CD4-positive, alpha-beta T cell treated with Interleukin-2 at 100 ng/mL for 4 hours (primary cell): ENCODE measurements around the gene MYH11.
"Not testable (repeated sequence)": the region's sequence is repeated elsewhere in the genome, so short reads cannot be mapped to it uniquely, and the experiment has no call there.

Source experiments
- DNase-seq: peaks from one replicate; pipeline ENCODE4 v3.0.0-alpha.2; 2020; ENCODE audit warnings: low spot score

The MYH11 gene

DNA sequence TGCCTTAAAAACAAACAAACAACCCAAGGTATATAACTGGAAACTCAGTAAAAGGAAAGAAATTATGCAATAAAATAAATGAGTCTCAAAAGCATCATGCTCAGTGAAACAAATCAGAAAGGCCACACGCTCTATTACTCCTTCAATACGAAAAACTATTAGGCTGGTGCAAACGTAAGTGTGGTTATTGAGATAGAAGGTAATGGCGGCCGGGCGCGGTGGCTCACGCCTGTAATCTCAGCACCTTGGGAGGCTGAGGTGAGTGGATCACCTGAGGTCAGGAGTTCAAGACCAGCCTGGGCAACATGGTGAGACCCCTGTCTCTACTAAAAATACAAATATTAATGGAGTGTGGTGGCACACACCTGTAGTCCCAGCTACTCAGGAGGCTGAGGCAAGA lies 17.6 kb downstream of the MYH11 start:
- DNase-seq, result not testable (repeated sequence)

DNA sequence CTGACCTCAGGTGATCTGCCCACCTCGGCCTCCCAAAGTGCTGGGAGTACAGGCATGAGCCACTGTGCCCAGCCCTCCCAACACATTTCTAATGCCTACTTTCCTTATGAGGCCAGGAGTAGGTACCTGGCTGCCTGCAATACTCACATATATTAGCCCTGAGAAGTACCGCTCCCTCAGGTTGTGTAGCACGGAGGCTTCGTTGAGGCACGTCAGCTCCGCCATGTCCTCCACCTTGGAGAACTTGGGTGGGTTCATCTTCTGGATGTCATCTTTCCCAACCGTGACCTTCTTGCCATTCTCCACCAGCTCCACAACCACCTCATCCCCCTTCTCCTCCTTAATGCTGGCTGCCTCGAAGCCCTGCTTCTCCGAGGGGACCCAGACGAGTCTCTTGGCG lies 19.1 kb downstream of the MYH11 start:
- no peak for DNase-seq

DNA sequence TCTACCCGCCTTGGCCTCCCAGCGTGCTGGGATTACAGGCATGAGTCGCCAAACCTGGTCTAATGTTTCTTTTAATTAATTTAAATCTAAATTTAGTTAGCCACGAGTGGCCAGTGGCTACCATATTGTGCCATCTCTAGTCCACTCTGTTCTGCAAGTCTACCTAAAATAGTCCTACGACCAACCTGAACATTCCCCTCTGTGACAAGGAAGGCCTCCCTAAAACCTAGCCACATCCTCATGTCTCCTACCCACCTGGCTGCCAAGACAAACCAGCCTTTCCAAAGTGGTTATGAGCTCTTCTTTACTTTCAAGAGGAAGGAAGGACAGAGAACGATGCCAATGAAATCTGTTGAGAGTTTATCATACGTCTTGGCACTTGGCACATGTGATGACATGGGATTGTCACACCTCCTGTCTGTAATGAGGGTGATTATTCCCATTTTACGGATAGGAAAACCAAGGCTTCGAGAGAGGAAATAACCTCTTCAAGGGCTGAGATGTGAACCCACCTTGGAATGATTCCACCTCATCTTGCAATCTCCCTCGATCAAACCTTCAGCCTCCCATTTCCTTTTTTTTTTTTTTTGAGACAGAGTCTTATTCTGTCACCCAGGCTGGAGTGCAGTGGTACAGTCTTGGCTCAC lies 19.7 kb downstream of the MYH11 start:
- DNase-seq, result no peak

DNA sequence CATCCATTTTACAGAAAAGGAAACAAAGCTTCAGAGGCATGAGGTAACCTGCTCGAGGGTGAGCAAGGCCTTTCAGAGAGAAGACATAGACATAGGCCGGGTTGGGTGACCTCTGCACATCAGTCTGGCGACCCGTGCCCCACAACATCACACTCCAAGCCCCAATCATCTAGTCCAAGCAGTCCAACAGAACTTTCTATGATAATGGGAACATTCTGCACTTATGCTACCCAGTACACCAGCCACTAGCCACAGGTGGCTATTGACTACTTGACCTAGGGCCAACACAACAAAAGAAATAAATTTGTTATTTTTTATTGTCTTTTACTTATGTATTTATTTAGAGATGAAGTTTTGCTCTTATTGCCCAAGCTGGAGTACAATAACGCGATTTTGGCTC lies 20.8 kb downstream of the MYH11 start:
- no peak for DNase-seq

DNA sequence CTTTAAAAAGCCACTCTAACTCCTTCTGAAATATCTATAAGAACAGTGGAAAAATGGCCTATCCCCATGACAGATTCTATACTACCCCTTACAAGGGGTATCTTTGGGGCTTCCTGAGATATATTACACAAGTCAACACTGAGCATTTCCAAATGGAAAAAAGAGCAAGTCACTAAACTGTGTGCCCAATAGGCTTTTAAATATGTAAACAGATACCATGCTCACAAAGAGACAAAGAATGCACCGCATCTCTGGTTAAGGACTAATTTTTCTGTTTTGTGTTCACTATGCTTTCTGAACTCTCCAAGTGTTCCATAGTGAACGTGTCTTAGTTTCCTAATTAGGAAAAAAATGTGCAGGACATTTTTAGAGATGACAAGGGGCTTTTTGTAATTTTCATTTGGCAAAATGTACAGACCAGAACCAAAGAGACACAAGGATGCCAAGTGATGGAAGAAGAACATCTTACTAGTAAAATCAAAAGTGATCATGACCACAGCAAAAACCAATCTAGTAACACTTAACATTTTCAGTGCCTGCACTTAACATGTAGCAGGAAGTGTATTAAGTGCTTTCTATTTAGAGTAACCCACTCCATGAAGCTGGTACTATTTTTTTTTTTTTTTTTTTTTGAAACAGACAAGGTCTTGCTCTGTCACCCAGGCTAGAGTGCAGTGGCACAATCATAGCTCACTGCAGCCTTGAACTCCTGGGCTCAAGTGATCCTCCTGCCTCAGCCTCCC lies 21.5 kb downstream of the MYH11 start:
- DNase-seq, result no peak

DNA sequence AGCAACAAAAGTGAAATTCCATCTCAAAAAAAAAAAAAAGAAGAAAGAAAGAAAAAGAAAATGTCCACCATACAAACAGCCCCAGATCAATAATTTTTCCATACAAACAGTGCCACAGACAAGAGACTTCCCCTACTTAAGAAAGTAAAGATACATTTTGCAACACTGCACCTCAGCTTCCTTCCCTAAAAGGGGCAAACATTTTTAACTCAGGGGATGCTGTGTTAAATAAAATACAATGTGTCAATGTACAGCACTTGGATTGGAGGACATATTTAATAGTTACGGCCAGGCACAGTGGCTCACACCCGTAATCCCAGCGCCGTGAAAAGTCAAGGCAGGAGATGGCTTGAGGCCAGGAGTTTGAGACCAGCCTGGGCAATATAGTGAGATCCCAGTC lies 22.3 kb downstream of the MYH11 start:
- DNase-seq, result no peak

DNA sequence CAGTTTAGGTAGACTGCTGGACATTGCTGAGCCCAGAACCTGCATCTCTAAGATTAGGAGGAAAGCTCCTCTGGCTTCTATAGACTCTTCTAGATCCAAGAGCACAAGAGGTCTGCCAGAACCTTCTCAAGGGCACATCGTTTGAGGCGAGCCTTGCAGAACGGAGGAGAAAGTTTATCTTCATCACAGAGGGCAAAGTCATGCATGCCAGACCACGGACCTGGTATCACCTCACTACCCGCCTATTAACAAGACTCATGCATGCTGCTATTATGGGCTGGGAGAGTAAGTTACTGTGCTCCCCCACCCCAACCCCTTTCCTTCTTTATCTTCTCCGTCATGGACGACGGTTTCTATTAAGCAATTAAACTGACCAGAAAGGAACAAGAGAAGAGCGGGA lies 23.3 kb downstream of the MYH11 start:
- no peak for DNase-seq

DNA sequence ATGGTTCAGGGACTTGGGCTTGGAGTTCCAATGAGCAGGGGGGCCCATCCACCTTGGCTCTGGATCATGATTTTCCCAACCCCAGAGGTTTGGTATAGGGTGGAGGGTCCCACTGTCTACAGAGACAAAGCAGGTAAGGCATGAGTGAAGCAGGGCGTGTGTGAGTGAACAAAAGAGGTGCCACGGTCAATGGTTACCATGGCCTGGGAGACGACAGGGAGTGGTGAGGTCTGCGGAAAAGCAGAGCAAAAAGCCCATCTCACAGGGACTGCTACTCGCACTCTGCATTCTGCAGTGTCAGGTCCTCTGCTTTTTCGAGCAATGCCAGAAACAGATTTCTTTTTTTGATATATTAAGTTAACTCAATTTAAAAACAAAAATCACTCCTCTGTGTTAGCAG lies 24.6 kb downstream of the MYH11 start:
- DNase-seq, result no peak

DNA sequence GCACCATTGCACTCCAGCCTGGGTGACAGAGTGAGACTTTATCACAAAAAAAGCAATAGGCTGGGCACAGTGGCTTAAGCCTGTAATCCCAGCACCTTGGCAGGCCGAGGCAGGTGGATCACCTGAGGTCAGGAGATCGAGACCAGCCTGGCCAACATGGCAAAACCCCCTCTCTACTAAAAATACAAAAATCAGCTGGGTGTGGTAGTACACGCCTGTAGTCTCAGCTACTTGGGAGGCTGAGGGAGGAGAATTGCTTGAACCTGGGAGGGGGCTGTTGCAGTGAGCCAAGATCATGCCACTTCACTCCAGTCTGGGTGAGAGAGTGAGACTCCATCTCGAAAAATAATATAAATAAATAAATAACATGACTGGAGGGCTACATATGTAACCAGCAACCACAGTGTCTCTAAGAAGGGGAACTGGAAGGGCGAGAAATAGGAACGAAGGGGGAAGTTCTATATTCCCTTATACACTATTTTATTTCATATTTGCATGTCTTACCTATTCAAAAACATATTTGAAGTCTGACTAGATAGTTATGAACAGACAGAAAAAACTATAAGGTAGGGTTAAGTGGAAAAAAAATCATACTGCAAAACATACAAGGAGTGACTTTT lies 25.9 kb downstream of the MYH11 start:
- DNase-seq, result no peak

DNA sequence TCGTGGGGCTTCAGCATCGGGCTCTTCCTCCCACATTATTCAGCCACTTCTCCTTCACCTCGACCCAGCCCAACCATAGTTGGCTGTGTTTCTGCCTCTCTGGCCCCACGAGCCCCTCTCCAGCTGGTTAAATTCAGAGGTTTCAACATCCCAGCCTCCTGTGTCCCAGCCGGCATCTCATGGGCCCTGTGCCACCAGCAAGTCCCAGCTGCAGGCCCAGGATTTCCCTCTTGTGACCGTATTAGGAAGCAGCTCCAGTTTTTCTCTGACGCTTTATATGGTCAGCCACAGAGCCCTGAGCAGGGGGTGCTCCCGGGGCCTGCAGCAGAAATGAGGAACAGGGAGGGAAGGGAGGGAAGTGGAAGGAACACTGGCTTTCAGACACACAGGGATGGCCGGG lies 27.4 kb downstream of the MYH11 start:
- DNase-seq, result no peak

DNA sequence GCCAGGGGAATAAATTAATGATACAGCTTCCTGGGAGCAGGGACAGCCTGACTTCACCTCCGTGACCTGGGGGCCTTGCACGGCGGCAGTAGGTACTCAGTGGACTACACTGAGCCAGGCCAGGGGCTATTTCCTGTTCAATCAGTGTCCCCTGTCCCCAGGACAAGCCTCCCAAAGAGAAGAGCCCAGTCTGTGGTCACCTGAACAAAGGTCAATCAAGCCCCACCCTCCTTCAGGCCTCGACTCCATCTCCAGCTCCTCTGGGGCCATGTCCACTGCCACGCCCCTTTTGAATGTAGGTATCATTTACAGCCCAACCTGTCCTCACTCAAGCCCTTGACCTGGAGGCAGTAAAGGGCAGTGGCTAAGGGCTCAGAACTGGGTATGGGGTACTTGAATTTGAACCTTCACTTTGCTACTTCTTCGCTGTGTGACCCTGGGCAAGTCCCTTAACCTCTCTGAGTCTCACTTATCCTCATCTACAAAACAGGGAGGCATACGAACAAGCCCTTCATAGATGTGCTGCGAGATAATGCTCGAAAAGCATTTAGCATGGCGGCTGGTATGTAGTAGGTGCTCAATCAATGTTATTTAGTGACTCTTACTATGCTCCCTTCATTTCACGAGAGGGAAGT lies 29.0 kb downstream of the MYH11 start:
- no peak for DNase-seq

DNA sequence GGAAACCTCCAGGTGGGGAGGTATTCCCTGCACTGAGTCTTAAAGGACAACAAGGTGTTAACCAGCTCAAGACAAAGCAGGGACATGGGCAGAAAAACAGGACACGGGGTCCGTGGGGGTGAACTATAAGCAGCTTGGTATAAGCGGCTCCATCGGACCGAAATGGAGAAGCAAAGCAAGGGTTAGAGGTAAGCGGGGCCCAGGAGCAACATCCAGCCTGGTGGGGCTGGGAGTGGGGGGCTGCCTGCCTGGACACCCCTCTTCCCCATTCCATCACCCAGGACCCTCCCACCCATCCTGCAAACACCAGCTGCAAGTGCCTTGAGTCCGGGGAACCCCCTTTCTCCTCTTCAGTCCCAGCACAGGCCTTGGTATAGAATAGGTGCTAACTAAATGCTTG lies 29.5 kb downstream of the MYH11 start:
- no peak for DNase-seq

DNA sequence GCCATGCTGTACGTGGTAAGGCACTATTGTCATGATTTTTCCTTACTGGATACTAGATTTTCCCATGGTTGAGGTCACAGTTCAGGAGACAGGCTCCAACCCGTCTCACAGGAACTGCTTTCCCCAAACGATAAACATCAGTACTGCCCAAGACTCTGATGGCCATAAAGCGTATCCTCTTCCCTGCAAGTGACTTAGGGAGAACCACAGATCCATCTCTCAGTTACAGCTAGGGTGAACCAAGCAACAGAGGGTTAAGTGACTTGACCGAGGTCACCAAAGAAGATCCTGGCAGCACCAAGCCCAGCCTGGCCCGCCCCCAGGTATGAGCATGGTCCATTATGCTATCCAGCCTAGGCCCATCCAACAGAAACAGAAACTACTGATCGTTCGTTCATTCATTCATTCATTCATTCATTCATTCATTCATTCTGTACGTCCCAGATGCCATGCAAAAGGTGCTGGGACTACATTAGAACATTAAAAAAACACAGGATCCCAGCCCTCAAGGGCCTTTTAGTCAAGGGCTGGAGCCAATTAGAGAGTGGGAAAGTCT lies 31.0 kb downstream of the MYH11 start:
- no peak for DNase-seq

DNA sequence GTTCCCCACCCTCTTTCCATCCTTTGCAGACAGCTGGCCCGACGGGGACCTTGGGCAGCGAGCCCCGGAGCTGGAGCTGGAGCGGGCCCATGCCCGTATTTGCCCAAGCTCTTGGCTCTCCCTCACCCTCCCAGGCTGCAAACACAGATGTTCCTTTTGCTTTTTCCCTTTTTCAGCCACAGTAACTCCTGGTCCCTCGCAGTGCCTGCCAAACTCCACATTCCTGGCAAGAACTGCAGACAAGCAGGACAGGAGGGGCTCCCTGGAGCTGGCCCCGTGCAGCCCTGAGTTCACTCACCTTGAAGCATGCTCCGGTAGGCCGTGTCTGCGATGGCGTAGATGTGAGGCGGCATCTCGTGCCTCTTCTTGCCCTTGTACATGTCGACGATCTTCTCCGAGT lies 33.9 kb downstream of the MYH11 start:
- DNase-seq, result no peak

DNA sequence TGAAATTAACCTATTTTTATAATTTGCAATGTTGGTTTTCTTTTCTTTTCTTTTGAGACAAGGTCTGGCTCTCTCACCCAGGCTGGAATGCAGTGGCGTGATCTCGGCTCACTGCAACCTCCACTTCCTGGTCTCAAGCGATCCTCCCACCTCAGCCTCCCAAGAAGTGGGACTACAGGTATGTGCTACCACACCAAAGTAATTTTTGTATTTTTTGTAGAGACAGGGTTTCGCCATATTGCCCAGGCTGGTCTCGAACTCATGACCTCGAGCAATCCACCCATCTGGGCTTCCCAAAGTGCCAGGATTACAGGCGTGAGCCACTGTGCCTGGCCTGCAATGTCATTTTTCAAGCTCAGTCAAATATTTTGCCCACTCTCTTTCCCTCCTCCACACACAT lies 36.0 kb downstream of the MYH11 start:
- no peak for DNase-seq

DNA sequence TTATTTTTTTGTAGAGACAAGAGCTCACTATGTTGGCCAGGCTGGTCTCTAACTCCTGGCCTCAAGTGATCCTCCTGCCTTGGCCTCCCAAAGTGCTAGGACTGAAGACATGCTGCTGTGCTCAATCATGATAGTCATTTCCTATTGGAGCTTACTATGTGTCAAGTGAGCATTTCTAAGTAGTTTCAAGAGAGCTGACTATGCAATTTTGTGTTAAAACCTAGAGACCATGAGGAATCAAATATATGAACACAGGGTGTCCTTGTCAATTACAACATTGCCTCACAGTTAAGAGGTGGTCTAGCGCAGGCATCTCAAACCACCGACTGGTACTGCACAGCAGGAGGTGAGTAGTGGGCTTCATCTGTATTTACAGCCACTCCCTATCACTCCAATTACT lies 37.8 kb downstream of the MYH11 start:
- no peak for DNase-seq

DNA sequence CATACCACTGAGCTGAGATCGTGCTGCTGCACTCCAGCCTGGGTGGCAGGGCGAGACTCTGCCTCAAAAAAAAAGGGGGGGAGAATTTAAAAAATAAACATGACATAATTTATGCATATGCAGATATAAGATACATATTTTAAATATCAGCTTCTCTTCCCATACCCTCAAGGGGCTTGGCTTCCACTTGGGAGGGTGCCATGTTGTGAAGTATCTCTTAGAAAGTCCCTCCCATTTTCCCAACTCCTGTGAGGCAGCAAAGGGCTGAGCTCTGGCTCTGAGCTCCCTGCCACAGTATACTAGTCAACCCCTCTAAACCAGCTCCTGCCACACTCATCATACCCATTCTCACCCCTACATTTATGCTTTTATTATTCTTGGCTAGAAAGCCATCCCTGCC lies 39.4 kb downstream of the MYH11 start:
- DNase-seq, result no peak

DNA sequence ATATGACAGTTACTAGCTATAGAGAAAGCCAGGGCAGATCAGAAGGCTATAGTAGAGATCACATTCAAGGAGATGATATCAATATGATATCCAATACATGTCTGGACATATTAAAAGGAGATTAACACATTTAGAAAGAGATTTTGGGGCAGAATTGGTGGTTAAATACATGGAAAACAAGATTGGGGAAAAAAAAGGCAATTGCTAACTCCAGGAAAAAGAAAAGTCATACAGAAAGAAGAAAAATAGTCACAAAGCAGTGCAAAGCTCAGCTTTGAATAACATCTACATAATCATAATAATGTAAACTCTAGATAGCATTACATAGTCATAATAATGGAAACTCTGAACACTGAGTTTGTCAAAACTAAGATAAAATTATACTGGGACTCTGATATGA lies 40.6 kb downstream of the MYH11 start:
- no peak for DNase-seq

DNA sequence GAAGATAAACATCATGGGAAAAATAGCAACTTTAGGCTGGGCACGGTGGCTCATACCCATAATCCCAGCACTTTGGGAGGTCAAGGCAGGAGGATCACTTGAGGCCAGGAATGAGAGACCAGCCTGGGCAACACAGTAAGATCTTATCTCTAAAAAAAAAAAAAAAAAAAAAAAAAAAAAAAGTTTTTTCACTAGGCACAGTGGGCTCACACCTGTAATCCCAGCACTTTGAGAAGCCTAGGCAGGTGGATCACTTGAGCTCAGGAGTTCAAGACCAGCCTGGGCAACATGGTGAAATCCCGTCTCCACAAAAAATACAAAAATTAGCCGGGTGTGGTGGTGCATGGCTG lies 44.5 kb downstream of the MYH11 start:
- not testable (repeated sequence) for DNase-seq

DNA sequence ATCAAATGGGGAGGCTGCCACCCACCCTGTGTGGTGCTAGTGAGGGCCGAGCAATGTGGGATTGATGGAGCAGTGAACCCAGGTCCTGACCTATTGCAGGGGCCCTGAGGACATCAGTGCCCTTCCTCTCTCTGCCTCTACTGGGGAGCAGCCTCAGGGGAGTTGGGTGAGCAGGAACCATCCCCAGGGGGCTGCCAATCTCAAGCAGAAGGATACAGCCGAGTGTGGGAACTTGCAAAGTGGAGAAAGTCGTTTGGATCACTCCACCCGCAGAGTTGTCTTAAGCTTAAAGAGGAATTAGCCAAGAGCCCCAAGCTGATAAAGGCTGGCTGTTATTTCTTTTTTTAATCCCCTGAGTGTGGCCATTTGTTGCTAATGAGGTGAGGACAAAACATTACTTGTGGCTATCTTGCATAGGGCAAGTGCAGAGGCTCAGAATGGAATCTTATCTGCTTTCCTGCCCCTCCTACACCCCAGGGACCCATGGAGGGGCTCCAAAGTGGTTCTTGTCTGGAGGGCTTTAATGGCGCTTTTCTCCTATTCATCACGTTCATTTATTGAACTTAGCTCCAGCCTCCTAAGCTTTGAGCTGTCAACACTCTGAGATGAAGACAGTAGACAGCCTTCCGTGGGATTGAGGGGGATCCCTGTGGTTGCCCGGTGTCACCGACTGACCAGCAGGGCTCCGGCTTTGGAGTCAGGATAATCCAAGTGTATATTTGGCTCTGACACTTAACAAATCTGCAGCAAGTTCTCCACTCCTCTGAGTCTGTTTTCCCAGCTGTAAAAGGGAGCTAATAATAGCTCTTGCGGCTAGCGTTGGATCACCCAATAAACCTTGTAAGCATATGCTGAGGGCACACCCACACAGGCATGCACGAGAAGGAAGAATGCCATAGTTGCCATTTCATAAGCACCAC lies 45.1 kb downstream of the MYH11 start:
- DNase-seq, result no peak

DNA sequence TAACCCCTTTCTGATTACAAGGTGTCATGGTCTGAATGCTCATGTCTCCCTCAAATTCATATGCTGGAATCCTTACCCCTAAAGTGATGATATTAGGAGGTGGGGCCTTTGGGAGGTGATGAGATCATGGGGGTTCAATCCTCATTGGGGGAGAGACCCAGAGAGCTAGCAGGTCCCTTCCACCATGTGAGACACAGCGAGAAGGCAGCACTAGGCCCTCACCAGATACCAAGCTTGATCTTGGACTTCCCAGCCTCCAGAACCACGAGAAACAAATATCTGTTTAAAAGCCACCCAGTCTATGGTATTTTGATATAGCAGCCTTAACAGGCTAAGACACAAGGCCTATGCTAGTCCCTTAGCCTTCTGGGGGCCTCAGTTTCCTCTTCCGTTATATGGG lies 45.9 kb downstream of the MYH11 start:
- no peak for DNase-seq

DNA sequence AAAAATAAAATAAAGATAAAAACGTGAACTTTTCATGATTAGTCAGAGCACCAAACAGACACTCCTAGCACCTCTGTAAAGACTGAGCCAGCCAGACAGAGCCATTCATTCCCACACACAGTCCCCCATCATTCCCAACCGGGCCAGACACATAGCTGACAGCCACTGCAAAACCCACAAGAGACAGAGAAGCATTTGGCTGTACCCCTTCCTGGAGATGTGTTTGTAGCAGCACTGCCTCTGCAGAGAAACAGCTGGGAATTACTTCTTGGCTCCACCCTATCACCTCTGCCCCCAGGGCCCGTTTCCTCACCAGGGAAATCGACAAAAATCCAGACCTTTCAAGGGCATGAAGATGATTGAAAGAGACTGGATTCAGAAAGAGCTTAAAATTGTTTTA lies 46.4 kb downstream of the MYH11 start:
- no peak for DNase-seq
